CD14-positive monocyte (primary cell): Measurements from ENCODE around the gene IZUMO1. TPM values are rescaled to one million over a fixed set of nuclear protein-coding genes. Genes with fewer than 3 reads are reported as not detected.

Experiments
- DNase-seq, 3 donors: peaks; one replicate each; pipeline ENCODE4 v3.0.0-alpha.2; 2011 to 2022
- H2AFZ ChIP-seq: 2 replicates; pipeline ENCODE4 v1.6.0; 2012; ENCODE audit warnings: mild to moderate bottlenecking, low read depth, low read length, inconsistent platforms; ENCODE audit not compliant: insufficient read depth, poor library complexity, severe bottlenecking
- H3K27ac ChIP-seq, 2 donors: 1 replicate in 1 of 2; 2 replicates in 1 of 2; pipeline ENCODE4 v1.5.1; 2012 to 2013; ENCODE audit warnings: low read length in 2 of 2, control low read depth in 1 of 2, inconsistent platforms in 1 of 2, low read depth in 1 of 2, mild to moderate bottlenecking in 1 of 2
- H3K27me3 ChIP-seq, 2 donors: one replicate each; pipeline versions ENCODE4 v1.6.0 to v1.6.1; 2011 to 2013; ENCODE audit warnings: low read length in 2 of 2; ENCODE audit not compliant: control insufficient read depth in 2 of 2, insufficient read depth in 2 of 2
- H3K36me3 ChIP-seq, 2 donors: replicated peaks in 1 of 2; 1 replicate in 1 of 2; 2 replicates in 1 of 2; pipeline versions ENCODE4 v1.5.1 to v1.6.1; 2012 to 2013; ENCODE audit warnings: low read length in 2 of 2, control low read depth in 1 of 2, inconsistent platforms in 1 of 2, mild to moderate bottlenecking in 1 of 2; ENCODE audit not compliant: insufficient read depth in 2 of 2, control insufficient read depth in 1 of 2
- H3K4me1 ChIP-seq, 2 donors: 1 replicate in 1 of 2; 2 replicates in 1 of 2; pipeline versions ENCODE4 v1.5.1 to v1.6.1; 2012 to 2013; ENCODE audit warnings: low read length in 2 of 2, control low read depth in 1 of 2, inconsistent platforms in 1 of 2, mild to moderate bottlenecking in 1 of 2, moderate library complexity in 1 of 2; ENCODE audit not compliant: insufficient read depth in 2 of 2, control insufficient read depth in 1 of 2
- H3K4me2 ChIP-seq: replicated peaks from 2 replicates; pipeline ENCODE3; 2012; ENCODE audit warnings: low read length, moderate library complexity, mild to moderate bottlenecking; ENCODE audit not compliant: poor library complexity, severe bottlenecking; ENCODE audit errors: extremely low read depth
- H3K4me3 ChIP-seq, 3 experiments: fragments of 200-600 bp in 1 of 3; sonication (generic) in 1 of 3; replicated peaks in 1 of 3; 1 replicate in 2 of 3; 2 replicates in 1 of 3; pipeline ENCODE4 v1.5.1; 2011 to 2013; ENCODE audit warnings: low read length in 3 of 3, mild to moderate bottlenecking in 3 of 3, control low read depth in 2 of 3, low read depth in 2 of 3, inconsistent platforms in 1 of 3, moderate library complexity in 1 of 3
- H3K79me2 ChIP-seq: 2 replicates; pipeline ENCODE4 v1.6.0; 2012; ENCODE audit warnings: mild to moderate bottlenecking, control low read depth, inconsistent platforms, low read length, moderate library complexity; ENCODE audit not compliant: insufficient read depth
- H3K9ac ChIP-seq: 2 replicates; pipeline ENCODE4 v1.6.0; 2017; ENCODE audit warnings: low read length, mild to moderate bottlenecking; ENCODE audit not compliant: insufficient read depth, poor library complexity, severe bottlenecking
- H3K9me3 ChIP-seq, 2 donors: replicated peaks in 1 of 2; 1 replicate in 1 of 2; 2 replicates in 1 of 2; pipeline versions ENCODE4 v1.5.1 to v1.6.1; 2012 to 2013; ENCODE audit warnings: low read length in 2 of 2, control low read depth in 1 of 2; ENCODE audit not compliant: control insufficient read depth in 1 of 2, insufficient read depth in 1 of 2
- H4K20me1 ChIP-seq: 2 replicates; pipeline ENCODE4 v1.6.0; 2012; ENCODE audit warnings: mild to moderate bottlenecking, low read length, control low read depth, moderate library complexity; ENCODE audit not compliant: insufficient read depth
- H3K27ac Mint-ChIP-seq, 7 donors: one replicate each; pipeline ENCODE4 v1.8.0; 2020; ENCODE audit warnings: mild to moderate bottlenecking in 7 of 7, mixed read lengths in 7 of 7, moderate library complexity in 6 of 7, inconsistent platforms in 2 of 7
- H3K27me3 Mint-ChIP-seq, 3 donors: one replicate each; pipeline ENCODE4 v1.8.0; 2021 to 2022; ENCODE audit warnings: low read depth in 3 of 3, mild to moderate bottlenecking in 3 of 3, mixed read lengths in 3 of 3, moderate library complexity in 3 of 3, inconsistent platforms in 1 of 3
- H3K36me3 Mint-ChIP-seq, 2 donors: one replicate each; pipeline ENCODE4 v1.8.0; 2020; ENCODE audit warnings: mixed read lengths in 2 of 2, inconsistent platforms in 1 of 2, mild to moderate bottlenecking in 1 of 2
- H3K4me1 Mint-ChIP-seq: one replicate; pipeline ENCODE4 v1.8.0; 2020; ENCODE audit warnings: mild to moderate bottlenecking, mixed read lengths
- H3K4me3 Mint-ChIP-seq, 2 donors: one replicate each; pipeline ENCODE4 v1.8.0; 2020; ENCODE audit warnings: mild to moderate bottlenecking in 2 of 2, mixed read lengths in 2 of 2, moderate library complexity in 1 of 2
- H3K9me3 Mint-ChIP-seq, 7 donors: one replicate each; pipeline ENCODE4 v1.8.0; 2020 to 2022; ENCODE audit warnings: mixed read lengths in 7 of 7, mild to moderate bottlenecking in 6 of 7, moderate library complexity in 6 of 7, inconsistent platforms in 2 of 7
- WGBS: methylation state at CpG from one replicate; pipeline ENCODE4 v1.1.5; 2013; ENCODE audit warnings: missing lambda C conversion rate; ENCODE audit not compliant: insufficient coverage; 5-methylcytosine and 5-hydroxymethylcytosine counted together
- intact Hi-C, 2 donors: fragments of 100-400 bp; cut with micrococcal nuclease; formaldehyde crosslinking; loops; one replicate each; pipeline versions ENCODE4 v1.15.0 to v1.15.1; 2023
- polyA plus RNA-seq, 3 donors: library from polyadenylated mRNA; depleted of rRNA in 1 of 3; unstranded in 2 of 3; stranded (reverse) in 1 of 3; fragments of 300-500 nt in 2 of 3; fragments of >200 nt in 1 of 3; fragmentation: Illumina TruSeq in 2 of 3; gene quantifications; 1 replicate in 2 of 3; 2 replicates in 1 of 3; pipeline ENCODE4 v1.2.3, GENCODE V29; 2012 to 2021
- TF ChIP-seq, protein P1 (sequence below): fragments of 200-600 bp; IDR thresholded peaks from one replicate; pipeline ENCODE4 v1.8.0; 2022; ENCODE audit warnings: antibody characterized with exemption, mild to moderate bottlenecking

IZUMO1 gene
- polyA plus RNA-seq, 3 donors: not detected

DNA sequence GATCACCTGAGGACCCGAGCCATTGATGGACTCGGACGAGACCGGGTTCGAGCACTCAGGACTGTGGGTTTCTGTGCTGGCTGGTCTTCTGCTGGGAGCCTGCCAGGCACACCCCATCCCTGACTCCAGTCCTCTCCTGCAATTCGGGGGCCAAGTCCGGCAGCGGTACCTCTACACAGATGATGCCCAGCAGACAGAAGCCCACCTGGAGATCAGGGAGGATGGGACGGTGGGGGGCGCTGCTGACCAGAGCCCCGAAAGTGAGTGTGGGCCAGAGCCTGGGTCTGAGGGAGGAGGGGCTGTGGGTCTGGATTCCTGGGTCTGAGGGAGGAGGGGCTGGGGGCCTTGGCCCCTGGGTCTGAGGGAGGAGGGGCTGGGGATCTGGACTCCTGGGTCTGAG lies 9.5 kb upstream of the IZUMO1 start:
- 96% methylated on average over 8 of the region's 11 CpGs for WGBS
- Mint-ChIP-seq H3K4me1 (peaks cover 27% of the 10 kb centered on the region), H3K36me3 (peaks cover 0 to 3% of the 10 kb centered on the region in 2 donors), H3K27me3 (peaks cover 44 to 58% (median 57%) of the 10 kb centered on the region in 3 donors), H3K4me3 (no peak overlapping the region), H3K27ac (peak overlapping the region in 1 of 7 donors; percentile 38), H3K9me3 (peaks cover 0 to 19% (median 8%) of the 10 kb centered on the region in 7 donors)
- no peak overlapping the region for H2AFZ ChIP-seq
- H3K36me3 ChIP-seq: no peaks in the 10 kb centered on the region
- intact Hi-C loops: no loop called here
- TF ChIP-seq, protein P1, sequence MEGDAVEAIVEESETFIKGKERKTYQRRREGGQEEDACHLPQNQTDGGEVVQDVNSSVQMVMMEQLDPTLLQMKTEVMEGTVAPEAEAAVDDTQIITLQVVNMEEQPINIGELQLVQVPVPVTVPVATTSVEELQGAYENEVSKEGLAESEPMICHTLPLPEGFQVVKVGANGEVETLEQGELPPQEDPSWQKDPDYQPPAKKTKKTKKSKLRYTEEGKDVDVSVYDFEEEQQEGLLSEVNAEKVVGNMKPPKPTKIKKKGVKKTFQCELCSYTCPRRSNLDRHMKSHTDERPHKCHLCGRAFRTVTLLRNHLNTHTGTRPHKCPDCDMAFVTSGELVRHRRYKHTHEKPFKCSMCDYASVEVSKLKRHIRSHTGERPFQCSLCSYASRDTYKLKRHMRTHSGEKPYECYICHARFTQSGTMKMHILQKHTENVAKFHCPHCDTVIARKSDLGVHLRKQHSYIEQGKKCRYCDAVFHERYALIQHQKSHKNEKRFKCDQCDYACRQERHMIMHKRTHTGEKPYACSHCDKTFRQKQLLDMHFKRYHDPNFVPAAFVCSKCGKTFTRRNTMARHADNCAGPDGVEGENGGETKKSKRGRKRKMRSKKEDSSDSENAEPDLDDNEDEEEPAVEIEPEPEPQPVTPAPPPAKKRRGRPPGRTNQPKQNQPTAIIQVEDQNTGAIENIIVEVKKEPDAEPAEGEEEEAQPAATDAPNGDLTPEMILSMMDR: no peak
- no peak overlapping the region for H3K4me3 ChIP-seq
- H4K20me1 ChIP-seq: no peaks in the 10 kb centered on the region
- no peak overlapping the region for H3K27ac ChIP-seq
- no peak overlapping the region for H3K9ac ChIP-seq
- no peak overlapping the region for H3K4me2 ChIP-seq
- H3K27me3 ChIP-seq: peaks cover 14 to 38% of the 10 kb centered on the region in 2 donors
- peaks cover 16 to 28% of the 10 kb centered on the region in 2 donors for H3K4me1 ChIP-seq
- DNase-seq: no peak
- H3K79me2 ChIP-seq: no peaks in the 10 kb centered on the region
- H3K9me3 ChIP-seq: no peaks in the 10 kb centered on the region

DNA sequence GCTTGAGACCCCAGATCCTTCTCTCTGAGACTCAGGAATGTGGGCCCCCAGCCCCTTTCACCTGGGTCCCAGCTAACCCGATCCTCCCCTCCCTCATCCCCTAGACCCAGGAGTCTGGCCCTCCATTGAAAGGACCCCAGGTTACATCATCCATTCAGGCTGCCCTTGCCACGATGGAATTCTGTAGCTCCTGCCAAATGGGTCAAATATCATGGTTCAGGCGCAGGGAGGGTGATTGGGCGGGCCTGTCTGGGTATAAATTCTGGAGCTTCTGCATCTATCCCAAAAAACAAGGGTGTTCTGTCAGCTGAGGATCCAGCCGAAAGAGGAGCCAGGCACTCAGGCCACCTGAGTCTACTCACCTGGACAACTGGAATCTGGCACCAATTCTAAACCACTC lies 9.1 kb upstream of the IZUMO1 start:
- Mint-ChIP-seq H3K27me3 (peaks cover 44 to 58% (median 57%) of the 10 kb centered on the region in 3 donors), H3K27ac (peak overlapping the region in 1 of 7 donors; percentile 38), H3K4me1 (peaks cover 28% of the 10 kb centered on the region), H3K4me3 (no peak overlapping the region), H3K36me3 (peaks cover 0 to 3% of the 10 kb centered on the region in 2 donors), H3K9me3 (peaks cover 0 to 19% (median 8%) of the 10 kb centered on the region in 7 donors)
- no peak overlapping the region for H3K9ac ChIP-seq
- no peaks in the 10 kb centered on the region for H3K36me3 ChIP-seq
- TF ChIP-seq, protein P1: no peak
- H2AFZ ChIP-seq: no peak overlapping the region
- H4K20me1 ChIP-seq: no peaks in the 10 kb centered on the region
- no peak overlapping the region for H3K27ac ChIP-seq
- peaks cover 14 to 25% of the 10 kb centered on the region in 2 donors for H3K4me1 ChIP-seq
- no peak for DNase-seq
- intact Hi-C loops: no loop called here
- no peak overlapping the region for H3K4me2 ChIP-seq
- no peaks in the 10 kb centered on the region for H3K79me2 ChIP-seq
- no peaks in the 10 kb centered on the region for H3K9me3 ChIP-seq
- H3K27me3 ChIP-seq: peaks cover 14 to 43% of the 10 kb centered on the region in 2 donors
- WGBS: 95% methylated on average over 4 of the region's 5 CpGs
- H3K4me3 ChIP-seq: no peak overlapping the region
